ENCODE measurements around the gene UNC13D. TPM values are rescaled to one million over a fixed set of nuclear protein-coding genes. Genes with fewer than 3 reads are reported as not detected.
A peak's percentile ranks its signal among the peaks of the same experiment; 100 is the strongest.

UNC13D gene
- total and polyA plus RNA-seq, 9 of the 15 experiments (the other 6 are each of a cell fraction or from before 2014, with no cell fraction given) = 0.86 to 244 (median 69.2) TPM

GRCh38 chr17:75843577-75844529 is at the start of gene UNC13D (continued):
- TF ChIP-seq CSDE1 (IDR thresholded peaks at IDR 0.05) = no peak
- TF ChIP-seq RFX1 (IDR thresholded peaks at IDR 0.05) = no peak
- no peak; a peak in 1 of 4 replicates for TF ChIP-seq KDM4B (IDR thresholded peaks at IDR 0.05; ENCODE audit: borderline replicate concordance in 2 of 2, low read depth in 1 of 2)
- peak in 1 of 2 experiments; percentile 24; a peak in 1 of 4 replicates for TF ChIP-seq KDM1A (IDR thresholded peaks at IDR 0.05)
- TF ChIP-seq PHTF2 (CRISPR knock-in tag; IDR thresholded peaks at IDR 0.05) = no peak
- TF ChIP-seq FOXO4 (CRISPR knock-in tag; IDR thresholded peaks at IDR 0.05) = no peak
- no peak for TF ChIP-seq HNRNPK (IDR thresholded peaks at IDR 0.05; ENCODE audit: low read depth, low read length, poor library complexity, severe bottlenecking)
- TF ChIP-seq FOXM1 (IDR thresholded peaks at IDR 0.05; ENCODE audit: low read depth) = no peak; the same call in 1 of the 2 replicates
- TF ChIP-seq FOXM1 (CRISPR knock-in tag; IDR thresholded peaks at IDR 0.05; ENCODE audit: low read depth) = no peak
- no peak for TF ChIP-seq ZNF77 (CRISPR knock-in tag; IDR thresholded peaks at IDR 0.05)
- TF ChIP-seq MBD1 (CRISPR knock-in tag; IDR thresholded peaks at IDR 0.05) = no peak
- TF ChIP-seq ZNF655 (CRISPR knock-in tag; IDR thresholded peaks at IDR 0.05) = no peak
- no peak for TF ChIP-seq RUNX1 (IDR thresholded peaks at IDR 0.05; ENCODE audit: low read depth)
- peak; percentile 22 to 29; a peak in 1 of 4 replicates for TF ChIP-seq FOXK2 (conservative IDR thresholded peaks at IDR 0.05 in 1 of 2, IDR thresholded peaks at IDR 0.05 in 1 of 2; ENCODE audit: low read depth in 2 of 2)
- TF ChIP-seq ZNF408 (CRISPR knock-in tag; IDR thresholded peaks at IDR 0.05; ENCODE audit: low read depth) = no peak
- no peak; the same call in 1 of the 2 replicates for TF ChIP-seq ZEB2 (IDR thresholded peaks at IDR 0.05)
- no peak for TF ChIP-seq SRSF9 (IDR thresholded peaks at IDR 0.05; ENCODE audit: borderline replicate concordance, low read depth, low read length)
- TF ChIP-seq C11orf30 (IDR thresholded peaks at IDR 0.05; ENCODE audit: low read depth) = no peak
- no peak for TF ChIP-seq ZNF165 (CRISPR knock-in tag; IDR thresholded peaks at IDR 0.05; ENCODE audit: borderline replicate concordance)
- TF ChIP-seq XRCC3 (IDR thresholded peaks at IDR 0.05) = no peak
- peak; percentile 82 for TF ChIP-seq BRD9 (IDR thresholded peaks at IDR 0.05; ENCODE audit: low read depth, partially characterized antibody)
- peak; percentile 78; the same call in 1 of the 2 replicates for TF ChIP-seq ESRRA (IDR thresholded peaks at IDR 0.05; ENCODE audit: borderline replicate concordance, low read depth)
- no peak for TF ChIP-seq TCFL5 (CRISPR knock-in tag; conservative IDR thresholded peaks at IDR 0.05)
- no peak for TF ChIP-seq CCAR2 (IDR thresholded peaks at IDR 0.05; ENCODE audit: low read depth, low read length)
- peak; percentile 72; the same call in 1 of the 2 replicates for TF ChIP-seq DMBX1 (CRISPR knock-in tag; IDR thresholded peaks at IDR 0.05; ENCODE audit: borderline replicate concordance)
- no peak; the same call in 1 of the 2 replicates for TF ChIP-seq ZC3H4 (CRISPR knock-in tag; IDR thresholded peaks at IDR 0.05; ENCODE audit: borderline replicate concordance)
